HG03159 (cell line): ENCODE data around the gene PCAT7.
"Not testable (repeated sequence)": the region's sequence is repeated elsewhere in the genome, so short reads cannot be mapped to it uniquely, and the experiment has no call there.

Source experiments
- ATAC-seq: cut with Tn5 transposase; IDR thresholded peaks from one replicate; pipeline ENCODE4 v1.9.1; 2021; ENCODE audit warnings: mild to moderate bottlenecking, moderate library complexity; ENCODE audit not compliant: unreplicated experiment

Gene PCAT7

DNA sequence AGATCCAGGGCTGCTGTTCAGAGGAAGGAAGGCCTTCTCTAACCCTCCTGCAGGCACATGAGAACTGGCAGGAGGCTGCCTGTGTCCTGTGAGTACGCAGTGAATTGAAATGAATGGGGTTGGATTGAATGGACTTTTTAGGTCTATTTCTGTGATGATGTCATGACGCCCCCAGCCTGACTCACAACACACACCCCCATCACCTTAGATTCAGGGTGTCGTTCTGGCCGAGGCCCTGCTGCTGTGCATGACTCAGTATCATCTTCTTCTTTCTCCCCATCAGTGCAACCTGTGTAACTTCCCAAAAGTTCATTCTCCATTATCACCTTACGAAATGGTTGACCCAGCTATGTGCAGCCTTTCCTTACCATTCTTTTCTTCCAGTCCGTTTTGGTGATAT lies 5.4 kb downstream of the PCAT7 start:
- ATAC-seq = no peak

DNA sequence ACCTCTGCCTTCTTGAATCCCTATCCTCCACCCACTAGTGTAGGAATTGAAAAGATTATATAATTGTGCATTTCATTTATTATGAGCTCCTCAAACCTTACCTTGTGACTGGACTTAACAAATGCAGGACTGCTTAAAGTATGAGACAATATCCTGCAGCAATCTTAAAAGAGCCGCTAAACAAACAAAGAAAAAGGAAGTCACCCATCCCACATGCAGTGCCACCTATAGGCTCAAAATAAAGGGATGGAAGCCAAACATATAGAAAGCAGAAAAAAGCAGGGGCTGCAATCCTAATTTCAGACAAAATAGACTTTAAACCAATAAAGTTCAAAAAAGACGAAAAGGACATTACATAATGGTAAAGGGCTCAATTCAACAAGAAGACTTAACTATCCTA lies 8.7 kb downstream of the PCAT7 start:
- no peak for ATAC-seq

- ATAC-seq = not testable (repeated sequence)
Observed at GRCh38 chr9:94564279-94564678, 9.4 kb downstream of the PCAT7 start.

GRCh38 chr9:94566550-94566949 lies 11.7 kb downstream of the PCAT7 start:
- no peak for ATAC-seq

GRCh38 chr9:94567271-94567670 lies 12.4 kb downstream of the PCAT7 start:
- ATAC-seq = no peak

GRCh38 chr9:94568250-94568889 lies 13.5 kb downstream of the PCAT7 start:
- ATAC-seq = no peak

DNA sequence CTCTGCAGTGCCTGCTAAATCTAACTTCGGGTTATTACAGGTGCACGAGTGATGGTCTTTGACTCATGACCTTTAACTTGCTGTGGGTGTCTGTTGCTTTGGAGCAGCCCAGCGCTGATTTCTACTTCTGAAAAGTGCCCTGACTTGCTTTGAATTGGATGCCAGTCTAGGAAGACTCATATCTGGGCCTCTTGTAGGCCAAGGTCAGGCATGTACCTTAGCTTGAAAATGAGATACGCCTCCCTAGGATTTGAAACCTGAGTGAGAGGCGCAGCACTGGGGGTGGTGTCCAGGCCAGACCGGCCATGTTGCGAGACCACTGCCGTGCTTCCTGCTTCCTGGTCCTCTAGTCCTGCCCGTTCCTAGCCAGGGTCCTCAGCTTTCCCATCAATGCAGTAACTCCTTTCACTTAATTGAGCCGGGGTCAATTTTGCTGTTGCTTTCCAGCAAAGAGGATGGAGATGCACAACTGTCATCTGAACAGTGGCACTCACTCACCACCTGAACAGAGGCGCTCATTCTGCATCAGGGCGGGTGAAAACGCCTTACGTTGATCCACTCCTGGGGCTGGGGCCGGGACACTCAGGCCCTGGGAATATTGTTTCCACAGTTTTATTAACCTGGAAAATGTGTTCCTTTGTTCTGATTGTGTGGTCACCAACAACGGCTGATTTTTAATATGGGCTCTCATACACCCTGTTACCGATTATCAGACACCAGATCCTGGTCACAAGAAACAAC lies 14.3 kb downstream of the PCAT7 start:
- no peak for ATAC-seq

DNA sequence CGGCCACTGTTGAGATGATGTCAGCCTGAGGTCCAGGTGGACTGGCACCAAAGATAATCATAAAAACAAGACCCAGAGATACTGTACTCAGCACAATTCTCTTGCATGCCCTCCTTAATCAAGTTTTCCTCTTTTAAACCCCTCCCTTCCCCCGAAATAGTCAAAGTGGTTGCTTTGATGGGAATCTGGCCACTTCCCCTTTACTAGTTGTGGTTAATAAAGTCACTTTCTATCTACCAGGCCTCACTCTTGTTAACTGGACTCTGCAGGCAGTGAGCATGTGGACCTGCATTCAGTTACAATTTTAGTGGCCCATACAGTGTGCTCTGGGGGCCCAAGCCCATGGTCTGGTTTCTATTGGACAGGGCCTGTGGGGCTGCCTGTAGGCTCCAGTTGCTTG lies 21.2 kb downstream of the PCAT7 start:
- ATAC-seq = no peak

DNA sequence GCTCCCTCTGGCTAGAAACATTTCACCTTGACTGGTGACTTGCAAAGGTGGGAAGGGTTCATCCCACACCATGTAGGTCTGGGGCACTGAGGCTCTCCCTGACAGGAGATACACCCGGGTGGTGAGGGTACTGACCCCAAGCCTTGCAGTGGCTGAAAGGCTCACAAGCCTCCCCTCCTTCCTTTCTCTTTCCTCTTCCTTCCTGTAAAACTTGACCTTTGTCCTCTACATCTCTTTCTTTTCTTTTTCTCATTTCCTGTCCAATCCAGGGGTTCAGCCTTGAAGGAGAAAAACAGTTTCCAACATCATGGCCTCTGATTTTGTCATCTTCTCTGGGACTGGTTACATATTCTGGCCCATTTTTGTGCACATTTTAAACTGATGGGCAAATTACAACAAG lies 22.2 kb downstream of the PCAT7 start:
- no peak for ATAC-seq

DNA sequence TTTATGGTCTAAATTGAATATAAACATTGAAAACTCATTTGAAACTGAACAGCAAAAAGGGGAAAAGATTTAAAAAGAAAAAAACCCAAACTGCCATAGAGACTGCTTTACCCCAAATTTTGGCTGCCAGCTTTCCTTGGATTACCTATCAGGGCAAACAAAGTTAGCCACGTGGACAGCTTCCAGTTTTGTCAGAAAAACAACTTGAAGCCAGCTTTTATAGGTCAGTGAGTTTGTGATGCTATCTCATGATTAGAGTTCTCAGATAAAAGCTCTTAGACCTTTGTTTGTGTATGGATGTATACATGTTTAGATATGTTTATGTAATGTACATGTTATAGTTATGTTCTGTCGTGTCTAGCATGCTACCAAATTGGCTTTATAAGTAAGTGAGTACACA lies 22.7 kb downstream of the PCAT7 start:
- ATAC-seq = no peak

GRCh38 chr9:94581728-94582127 lies 26.8 kb downstream of the PCAT7 start:
- ATAC-seq = no peak

DNA sequence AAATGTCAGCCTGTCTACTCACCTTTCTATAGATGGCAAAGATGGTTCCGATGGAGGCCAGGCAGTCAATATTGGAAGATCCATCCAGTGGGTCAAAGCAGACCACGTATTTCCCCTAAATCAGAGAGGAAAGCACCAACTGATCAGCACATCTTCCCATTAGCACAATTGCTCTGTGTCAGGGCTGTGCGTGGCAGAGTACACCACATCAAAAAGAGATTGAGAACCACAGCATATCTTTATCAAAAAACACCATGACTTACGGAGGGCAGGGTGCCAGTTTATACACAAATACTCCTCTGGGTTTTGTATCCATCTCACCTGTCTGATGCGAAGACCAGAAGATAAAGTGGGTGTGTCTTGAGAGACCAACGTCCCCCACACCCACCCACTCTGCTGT lies 29.7 kb downstream of the PCAT7 start:
- ATAC-seq = no peak

GRCh38 chr9:94586316-94586715 lies 31.4 kb downstream of the PCAT7 start:
- no peak for ATAC-seq

DNA sequence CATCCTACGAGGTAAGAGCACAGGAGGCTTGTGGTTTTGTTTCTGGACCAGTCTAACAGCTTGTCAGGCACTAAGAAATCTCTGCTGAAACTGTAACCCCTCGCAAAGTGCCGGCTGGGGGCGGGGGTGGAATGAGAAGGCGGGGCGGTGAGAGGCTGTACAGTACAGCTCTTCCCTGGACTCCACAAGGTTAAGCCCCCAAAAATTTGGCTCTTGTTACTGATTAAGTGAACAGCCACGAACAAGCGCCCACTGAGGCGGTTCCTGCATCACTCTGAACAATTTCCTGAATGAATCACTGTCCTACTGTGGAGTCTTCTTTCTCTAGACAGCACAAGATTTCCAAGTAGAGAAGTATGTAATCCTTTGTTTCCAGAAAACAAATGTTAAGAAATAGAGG lies 31.9 kb downstream of the PCAT7 start:
- no peak for ATAC-seq

GRCh38 chr9:94588681-94589080 lies 33.8 kb downstream of the PCAT7 start:
- no peak for ATAC-seq

DNA sequence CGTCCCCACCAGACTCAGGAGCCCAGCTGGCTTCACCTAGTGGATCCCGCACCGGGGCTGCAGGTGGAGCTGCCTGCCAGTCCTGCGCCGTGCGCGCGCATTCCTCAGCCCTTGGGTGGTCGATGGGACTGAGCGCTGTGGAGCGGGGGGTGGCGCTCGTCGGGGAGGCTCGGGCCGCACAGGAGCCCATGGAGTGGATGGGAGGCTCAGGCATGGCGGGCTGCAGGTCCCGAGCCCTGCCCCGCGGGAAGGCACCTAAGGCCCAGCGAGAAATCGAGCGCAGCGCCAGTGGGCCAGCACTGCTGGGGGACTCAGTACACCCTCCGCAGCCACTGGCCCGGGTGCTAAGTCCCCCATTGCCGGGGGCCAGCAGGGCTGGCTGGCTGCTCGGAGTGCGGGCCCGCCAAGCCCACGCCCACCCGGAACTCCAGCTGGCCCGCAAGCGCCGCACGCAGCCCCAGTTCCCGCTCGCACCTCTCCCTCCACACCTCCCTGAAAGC lies 36.2 kb downstream of the PCAT7 start:
- not testable (repeated sequence) for ATAC-seq

DNA sequence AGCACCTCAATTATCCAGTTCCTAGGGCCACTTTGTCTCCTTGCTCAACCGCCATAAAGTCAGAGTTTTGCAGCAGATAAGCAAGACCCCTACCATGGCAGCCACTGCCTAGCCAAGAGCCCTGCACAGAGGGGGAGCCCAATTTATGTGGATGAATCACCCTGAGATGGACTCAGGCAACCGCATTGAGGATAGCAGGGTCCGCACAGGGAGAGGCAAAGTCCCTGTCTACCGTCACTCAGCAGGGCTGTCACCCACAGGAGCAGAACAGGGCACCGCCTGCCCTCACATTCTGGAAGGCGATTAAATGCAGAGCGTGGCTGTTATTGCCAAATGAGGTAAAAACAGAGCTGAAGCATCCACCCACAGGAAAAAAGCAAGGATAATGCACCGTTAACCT lies 37.0 kb downstream of the PCAT7 start:
- ATAC-seq = no peak

GRCh38 chr9:94592683-94593082 lies 37.8 kb downstream of the PCAT7 start:
- not testable (repeated sequence) for ATAC-seq

GRCh38 chr9:94593459-94594345 lies 38.8 kb downstream of the PCAT7 start, which contains the start of gene FBP2:
Gene FBP2, minus strand, starts transcription at chr9:94593824. Its CDS starts 98 bp downstream, at chr9:94593726.
- no peak for ATAC-seq

DNA sequence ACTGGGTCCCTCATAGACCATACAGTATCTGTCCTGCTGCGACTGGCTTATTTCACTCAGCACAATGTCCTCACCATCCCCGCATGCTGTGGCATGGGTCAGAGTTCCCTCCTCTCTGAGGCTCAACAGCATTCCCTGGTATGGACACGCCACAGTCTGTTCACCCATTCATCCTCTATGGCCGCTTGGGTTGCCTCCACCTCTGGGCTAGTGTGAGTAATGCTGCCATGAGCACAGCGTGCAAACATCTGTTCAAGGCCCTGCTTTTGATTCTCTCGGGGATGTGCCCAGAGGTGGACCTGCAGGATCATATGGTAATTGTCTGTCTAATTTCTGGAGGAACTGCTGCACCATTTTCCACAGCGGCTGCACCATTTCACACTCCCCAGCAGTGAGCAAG lies 44.2 kb downstream of the PCAT7 start:
- no peak for ATAC-seq

DNA sequence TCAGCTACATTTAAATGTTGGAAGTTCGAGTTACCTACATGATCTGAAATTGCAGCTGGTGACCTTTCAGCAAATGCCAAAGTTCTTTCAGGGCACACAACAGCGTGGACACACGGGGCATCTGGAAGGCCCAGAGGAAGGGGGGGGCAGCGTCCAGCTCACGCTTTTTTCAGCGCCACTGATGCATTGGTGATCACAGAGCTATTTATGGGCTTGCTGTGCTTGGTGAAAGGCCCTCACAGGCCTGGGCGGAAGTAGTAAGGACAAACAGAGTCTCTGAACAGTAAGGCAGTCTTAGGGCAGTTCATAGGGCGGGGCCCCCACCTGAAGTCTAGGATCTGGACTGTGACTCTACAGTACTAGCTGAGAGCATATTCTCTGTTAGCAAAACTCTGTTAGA lies 45.4 kb downstream of the PCAT7 start:
- no peak for ATAC-seq
